BLaER1 (cell line): ENCODE data around the gene RAB40B.

Source experiments
- H3K27ac ChIP-seq: shearing (Covaris generic); formaldehyde crosslinking; 2 replicates; pipeline ENCODE4 v1.8.1; 2022
- H3K27me3 ChIP-seq: shearing (Covaris generic); formaldehyde crosslinking; 2 replicates; pipeline ENCODE4 v1.8.1; 2022
- H3K36me3 ChIP-seq: shearing (Covaris generic); formaldehyde crosslinking; 2 replicates; pipeline ENCODE4 v1.8.1; 2022
- H3K4me1 ChIP-seq: shearing (Covaris generic); formaldehyde crosslinking; 2 replicates; pipeline ENCODE4 v1.8.1; 2022
- H3K4me2 ChIP-seq: shearing (Covaris generic); formaldehyde crosslinking; 2 replicates; pipeline ENCODE4 v1.8.1; 2022
- H3K4me3 ChIP-seq: shearing (Covaris generic); formaldehyde crosslinking; 2 replicates; pipeline ENCODE4 v1.8.1; 2022
- H3K9ac ChIP-seq: shearing (Covaris generic); formaldehyde crosslinking; 2 replicates; pipeline ENCODE4 v1.8.1; 2022
- H3K9me3 ChIP-seq: shearing (Covaris generic); formaldehyde crosslinking; 2 replicates; pipeline ENCODE4 v1.8.1; 2022
- H4K20me1 ChIP-seq: shearing (Covaris generic); formaldehyde crosslinking; 2 replicates; pipeline ENCODE4 v1.8.1; 2022
- Cebpa-rat ChIP-seq: shearing (Covaris generic); IDR thresholded peaks from 2 replicates; pipeline ENCODE4 v1.8.1; 2022

Gene RAB40B

GRCh38 chr17:82623707-82624106 is 74.8 kb downstream of the RAB40B start:
- no peak overlapping the region; the same call in 1 of the 2 replicates for H3K9ac ChIP-seq
- peaks cover 94% of the 10 kb centered on the region for H4K20me1 ChIP-seq
- no peaks in the 10 kb centered on the region for H3K27me3 ChIP-seq
- peaks cover 90% of the 10 kb centered on the region for H3K36me3 ChIP-seq
- peak overlapping the region; percentile 76 for H3K4me2 ChIP-seq
- H3K4me3 ChIP-seq: 0 out of 2 replicates have a peak overlapping the region, but pooled peaks have one; percentile 9
- TF ChIP-seq Cebpa-rat: no peak
- peak overlapping the region; percentile 66; the same call in 1 of the 2 replicates for H3K27ac ChIP-seq
- no peaks in the 10 kb centered on the region for H3K9me3 ChIP-seq
- H3K4me1 ChIP-seq: peaks cover 26% of the 10 kb centered on the region

GRCh38 chr17:82619641-82620040 is 78.9 kb downstream of the RAB40B start:
- H3K4me1 ChIP-seq: peaks cover 21% of the 10 kb centered on the region
- H4K20me1 ChIP-seq: peaks cover 64% of the 10 kb centered on the region
- no peaks in the 10 kb centered on the region for H3K27me3 ChIP-seq
- 0 out of 2 replicates have a peak overlapping the region, but pooled peaks have one; percentile 12 for H3K9ac ChIP-seq
- peaks cover 90% of the 10 kb centered on the region for H3K36me3 ChIP-seq
- H3K4me3 ChIP-seq: no peak overlapping the region
- H3K27ac ChIP-seq: no peak overlapping the region
- H3K4me2 ChIP-seq: no peak overlapping the region
- TF ChIP-seq Cebpa-rat: no peak
- no peaks in the 10 kb centered on the region for H3K9me3 ChIP-seq

- peaks cover 61% of the 10 kb centered on the region for H4K20me1 ChIP-seq
- H3K4me1 ChIP-seq: peaks cover 16% of the 10 kb centered on the region
- H3K4me2 ChIP-seq: no peak overlapping the region
- no peak for TF ChIP-seq Cebpa-rat
- no peaks in the 10 kb centered on the region for H3K27me3 ChIP-seq
- no peak overlapping the region for H3K4me3 ChIP-seq
- H3K27ac ChIP-seq: no peak overlapping the region
- H3K9ac ChIP-seq: 0 out of 2 replicates have a peak overlapping the region, but pooled peaks have one; percentile 12
- no peaks in the 10 kb centered on the region for H3K9me3 ChIP-seq
- peaks cover 90% of the 10 kb centered on the region for H3K36me3 ChIP-seq
Observed at GRCh38 chr17:82619211-82619610, 79.3 kb downstream of the RAB40B start.

- TF ChIP-seq Cebpa-rat: no peak
- H3K4me2 ChIP-seq: no peak overlapping the region
- H3K9me3 ChIP-seq: no peaks in the 10 kb centered on the region
- no peak overlapping the region for H3K27ac ChIP-seq
- H3K27me3 ChIP-seq: no peaks in the 10 kb centered on the region
- H3K4me1 ChIP-seq: peaks cover 15% of the 10 kb centered on the region
- H3K36me3 ChIP-seq: peaks cover 87% of the 10 kb centered on the region
- H3K4me3 ChIP-seq: no peak overlapping the region
- peaks cover 53% of the 10 kb centered on the region for H4K20me1 ChIP-seq
- H3K9ac ChIP-seq: no peak overlapping the region
Observed at GRCh38 chr17:82616021-82616711, 82.3 kb downstream of the RAB40B start.

GRCh38 chr17:82615084-82616020 is 83.1 kb downstream of the RAB40B start:
- no peak overlapping the region for H3K9ac ChIP-seq
- H3K36me3 ChIP-seq: peaks cover 86% of the 10 kb centered on the region
- no peaks in the 10 kb centered on the region for H3K9me3 ChIP-seq
- no peak overlapping the region for H3K4me3 ChIP-seq
- peaks cover 50% of the 10 kb centered on the region for H4K20me1 ChIP-seq
- H3K4me1 ChIP-seq: peaks cover 20% of the 10 kb centered on the region
- H3K27ac ChIP-seq: no peak overlapping the region
- H3K4me2 ChIP-seq: no peak overlapping the region
- H3K27me3 ChIP-seq: no peaks in the 10 kb centered on the region
- no peak for TF ChIP-seq Cebpa-rat

- Histone ChIP-seq H3K4me1 (peaks cover 20% of the 10 kb centered on the region), H3K9me3 (no peaks in the 10 kb centered on the region), H4K20me1 (peaks cover 38% of the 10 kb centered on the region), H3K4me2 (no peak overlapping the region), H3K27ac (no peak overlapping the region), H3K36me3 (peaks cover 86% of the 10 kb centered on the region), H3K9ac (no peak overlapping the region), H3K27me3 (no peaks in the 10 kb centered on the region), H3K4me3 (no peak overlapping the region)
- TF ChIP-seq Cebpa-rat: no peak
Observed at GRCh38 chr17:82614095-82614631, 84.3 kb downstream of the RAB40B start.

GRCh38 chr17:82613283-82614094 is 85.0 kb downstream of the RAB40B start:
- H3K27me3 ChIP-seq: no peaks in the 10 kb centered on the region
- H3K9me3 ChIP-seq: no peaks in the 10 kb centered on the region
- H3K4me2 ChIP-seq: no peak overlapping the region
- H4K20me1 ChIP-seq: peaks cover 35% of the 10 kb centered on the region
- peaks cover 86% of the 10 kb centered on the region for H3K36me3 ChIP-seq
- H3K4me1 ChIP-seq: peaks cover 20% of the 10 kb centered on the region
- no peak overlapping the region for H3K27ac ChIP-seq
- no peak overlapping the region for H3K9ac ChIP-seq
- H3K4me3 ChIP-seq: no peak overlapping the region
- TF ChIP-seq Cebpa-rat: no peak

GRCh38 chr17:82611140-82612058 is 87.1 kb downstream of the RAB40B start:
- Histone ChIP-seq H4K20me1 (peaks cover 40% of the 10 kb centered on the region), H3K9ac (0 out of 2 replicates have a peak overlapping the region, but pooled peaks have one; percentile 10), H3K27me3 (no peaks in the 10 kb centered on the region), H3K9me3 (no peaks in the 10 kb centered on the region), H3K36me3 (peaks cover 76% of the 10 kb centered on the region), H3K27ac (no peak overlapping the region), H3K4me3 (no peak overlapping the region), H3K4me2 (peak overlapping the region; percentile 55), H3K4me1 (peaks cover 20% of the 10 kb centered on the region)
- peak; percentile 71 for TF ChIP-seq Cebpa-rat
